RWPE2 (cell line): ENCODE measurements around the gene SMCO4.

Experiments used
- ATAC-seq: fragments of 200-7000 bp; cut with Tn5 transposase; 3 replicates; pipeline ENCODE4 v1.9.1; 2021; ENCODE audit warnings: low read depth
- DNase-seq: peaks from one replicate; pipeline ENCODE4 v3.0.0-alpha.2; 2020; ENCODE audit warnings: low spot score
- H3K27ac ChIP-seq: fragments of 450-650 bp; 2 replicates; pipeline ENCODE4 v1.5.1; 2017; ENCODE audit warnings: mild to moderate bottlenecking; ENCODE audit not compliant: poor library complexity, severe bottlenecking
- H3K27me3 ChIP-seq: fragments of 250-450 bp; sonication (Bioruptor Pico); 2 replicates; pipeline ENCODE4 v1.5.1; 2021; ENCODE audit warnings: mild to moderate bottlenecking, moderate library complexity; ENCODE audit not compliant: insufficient read depth, poor library complexity, severe bottlenecking
- H3K36me3 ChIP-seq: fragments of 250-450 bp; sonication (Bioruptor Pico); 2 replicates; pipeline ENCODE4 v1.5.1; 2020; ENCODE audit warnings: low read depth, mild to moderate bottlenecking, moderate library complexity
- H3K4me1 ChIP-seq: fragments of 250-450 bp; sonication (Bioruptor Pico); 2 replicates; pipeline ENCODE4 v1.5.1; 2021; ENCODE audit warnings: mild to moderate bottlenecking, moderate library complexity; ENCODE audit not compliant: insufficient read depth, poor library complexity, severe bottlenecking
- H3K4me3 ChIP-seq: fragments of 250-450 bp; sonication (Bioruptor Pico); 2 replicates; pipeline ENCODE4 v1.5.1; 2021; ENCODE audit warnings: mild to moderate bottlenecking, moderate library complexity; ENCODE audit not compliant: severe bottlenecking
- H3K9me3 ChIP-seq: fragments of 250-450 bp; sonication (Bioruptor Pico); 2 replicates; pipeline ENCODE4 v1.5.1; 2021; ENCODE audit warnings: mild to moderate bottlenecking, moderate library complexity; ENCODE audit not compliant: severe bottlenecking
- CTCF ChIP-seq: fragments of 450-650 bp; IDR thresholded peaks from one replicate; pipeline ENCODE4 v1.5.1; 2017; ENCODE audit warnings: mild to moderate bottlenecking, moderate library complexity; ENCODE audit not compliant: poor library complexity, severe bottlenecking

Gene SMCO4

GRCh38 chr11:93501856-93502255 is 41.3 kb downstream of the SMCO4 start:
- Histone ChIP-seq H3K27me3 (no peaks in the 10 kb centered on the region), H3K9me3 (no peaks in the 10 kb centered on the region), H3K36me3 (no peaks in the 10 kb centered on the region), H3K4me3 (no peak overlapping the region), H3K4me1 (no peaks in the 10 kb centered on the region), H3K27ac (no peak overlapping the region)
- ATAC-seq (no peak), DNase-seq (no peak)
- TF ChIP-seq CTCF, result no peak

DNA sequence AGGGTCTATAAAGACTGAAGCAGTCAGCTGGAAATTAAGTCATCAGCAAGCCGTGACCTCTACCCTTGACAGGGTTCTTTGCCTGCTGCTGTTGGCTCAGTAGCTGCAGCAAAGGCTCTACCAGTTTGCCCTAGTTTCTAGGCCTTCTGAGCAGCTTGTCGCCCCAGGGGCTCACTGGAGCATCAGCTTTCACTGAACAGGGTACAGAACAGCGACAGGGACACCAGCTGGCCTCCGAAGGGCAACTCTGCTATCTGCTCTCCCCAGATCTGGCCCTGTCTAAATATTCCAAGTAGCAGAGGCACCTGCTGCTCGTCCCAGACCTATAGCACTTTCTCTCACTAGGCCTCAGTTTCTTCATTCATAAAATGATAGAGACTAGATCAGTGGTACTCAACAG is 42.4 kb downstream of the SMCO4 start:
- H3K27ac ChIP-seq, result no peak overlapping the region
- ATAC-seq, result no peak

GRCh38 chr11:93498641-93499040 is 44.5 kb downstream of the SMCO4 start:
- DNase-seq (no peak), ATAC-seq (0 out of 3 replicates have a peak, but pooled peaks have one; percentile 27)
- TF ChIP-seq CTCF, result no peak
- no peak overlapping the region for H3K4me3 ChIP-seq
- H3K27ac ChIP-seq, result no peak overlapping the region
- H3K9me3 ChIP-seq, result no peaks in the 10 kb centered on the region
- H3K36me3 ChIP-seq, result no peaks in the 10 kb centered on the region
- no peaks in the 10 kb centered on the region for H3K4me1 ChIP-seq
- H3K27me3 ChIP-seq, result no peaks in the 10 kb centered on the region

More for the DNA sequence above, 42.4 kb downstream of the SMCO4 start:
- no peak for TF ChIP-seq CTCF
- H3K9me3 ChIP-seq, result no peaks in the 10 kb centered on the region
- DNase-seq, result no peak
- H3K4me1 ChIP-seq, result no peaks in the 10 kb centered on the region
- no peaks in the 10 kb centered on the region for H3K27me3 ChIP-seq
- H3K36me3 ChIP-seq, result no peaks in the 10 kb centered on the region
- H3K4me3 ChIP-seq, result no peak overlapping the region

- Histone ChIP-seq H3K4me3 (no peak overlapping the region), H3K27me3 (no peaks in the 10 kb centered on the region), H3K36me3 (no peaks in the 10 kb centered on the region), H3K27ac (no peak overlapping the region), H3K4me1 (no peaks in the 10 kb centered on the region), H3K9me3 (no peaks in the 10 kb centered on the region)
- no peak for TF ChIP-seq CTCF
- no peak for ATAC-seq
- DNase-seq, result no peak
These were observed 45.0 kb downstream of the SMCO4 start for GRCh38 chr11:93498161-93498560.

DNA sequence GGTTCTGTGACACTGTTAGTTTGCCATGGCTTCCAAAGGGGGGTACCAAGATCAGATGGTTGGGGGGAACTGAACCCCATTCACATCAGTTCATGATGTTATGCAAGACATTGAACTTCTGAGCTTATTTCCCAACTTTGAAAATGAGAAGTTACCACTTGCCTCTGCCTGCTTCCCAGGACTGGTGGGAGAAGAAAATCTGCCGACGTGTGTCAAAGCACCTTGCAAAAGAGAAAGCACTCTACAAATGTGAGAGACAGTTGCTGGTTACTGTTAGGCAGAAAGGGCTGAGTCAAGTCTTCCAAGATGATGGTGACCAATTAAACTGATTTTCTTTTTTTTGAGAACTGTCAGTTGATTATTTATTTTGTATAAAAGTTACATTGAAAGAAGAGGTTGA is 45.6 kb downstream of the SMCO4 start:
- ATAC-seq (no peak), DNase-seq (no peak)
- Histone ChIP-seq H3K9me3 (no peaks in the 10 kb centered on the region), H3K4me3 (no peak overlapping the region), H3K36me3 (no peaks in the 10 kb centered on the region), H3K27ac (no peak overlapping the region), H3K27me3 (no peaks in the 10 kb centered on the region), H3K4me1 (no peaks in the 10 kb centered on the region)
- TF ChIP-seq CTCF, result no peak
